GM12801 (cell line): Measurements from ENCODE around the gene MOSPD3.

Experiments
- TF ChIP-seq, protein P1 (sequence below): IDR thresholded peaks from one replicate; pipeline ENCODE4 v1.5.1; 2011; ENCODE audit warnings: control low read depth; ENCODE audit not compliant: insufficient read length; ENCODE audit errors: extremely low read depth

Gene MOSPD3

DNA sequence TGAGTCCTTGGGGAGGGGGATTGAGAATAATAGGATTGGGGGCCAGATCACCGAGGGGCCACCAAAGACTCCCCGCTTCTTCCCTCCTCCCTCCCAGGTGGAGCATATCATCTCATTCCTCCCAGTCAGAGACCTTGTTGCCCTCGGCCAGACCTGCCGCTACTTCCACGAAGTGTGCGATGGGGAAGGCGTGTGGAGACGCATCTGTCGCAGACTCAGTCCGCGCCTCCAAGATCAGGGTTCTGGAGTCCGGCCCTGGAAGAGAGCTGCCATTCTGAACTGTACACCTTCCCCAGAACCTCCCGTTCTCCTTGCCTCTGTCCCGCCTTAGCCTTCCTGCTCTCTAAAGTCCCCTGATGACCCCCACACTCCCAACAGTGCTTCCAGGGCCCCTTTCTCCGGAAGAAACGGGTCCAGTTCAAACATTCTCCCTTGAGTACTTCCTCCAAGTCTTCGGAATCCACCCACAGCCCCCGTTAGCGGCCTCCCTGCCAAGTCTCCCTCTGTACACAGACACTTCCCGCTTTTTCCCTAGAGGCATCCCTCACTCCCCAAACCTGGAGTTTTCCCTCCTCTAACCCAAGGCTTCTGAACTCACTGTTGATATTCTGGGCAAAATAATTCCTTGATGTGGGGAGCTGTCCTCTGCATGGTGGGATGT is 22.1 kb upstream of the MOSPD3 start:
- TF ChIP-seq, protein P1, sequence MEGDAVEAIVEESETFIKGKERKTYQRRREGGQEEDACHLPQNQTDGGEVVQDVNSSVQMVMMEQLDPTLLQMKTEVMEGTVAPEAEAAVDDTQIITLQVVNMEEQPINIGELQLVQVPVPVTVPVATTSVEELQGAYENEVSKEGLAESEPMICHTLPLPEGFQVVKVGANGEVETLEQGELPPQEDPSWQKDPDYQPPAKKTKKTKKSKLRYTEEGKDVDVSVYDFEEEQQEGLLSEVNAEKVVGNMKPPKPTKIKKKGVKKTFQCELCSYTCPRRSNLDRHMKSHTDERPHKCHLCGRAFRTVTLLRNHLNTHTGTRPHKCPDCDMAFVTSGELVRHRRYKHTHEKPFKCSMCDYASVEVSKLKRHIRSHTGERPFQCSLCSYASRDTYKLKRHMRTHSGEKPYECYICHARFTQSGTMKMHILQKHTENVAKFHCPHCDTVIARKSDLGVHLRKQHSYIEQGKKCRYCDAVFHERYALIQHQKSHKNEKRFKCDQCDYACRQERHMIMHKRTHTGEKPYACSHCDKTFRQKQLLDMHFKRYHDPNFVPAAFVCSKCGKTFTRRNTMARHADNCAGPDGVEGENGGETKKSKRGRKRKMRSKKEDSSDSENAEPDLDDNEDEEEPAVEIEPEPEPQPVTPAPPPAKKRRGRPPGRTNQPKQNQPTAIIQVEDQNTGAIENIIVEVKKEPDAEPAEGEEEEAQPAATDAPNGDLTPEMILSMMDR, result no peak

DNA sequence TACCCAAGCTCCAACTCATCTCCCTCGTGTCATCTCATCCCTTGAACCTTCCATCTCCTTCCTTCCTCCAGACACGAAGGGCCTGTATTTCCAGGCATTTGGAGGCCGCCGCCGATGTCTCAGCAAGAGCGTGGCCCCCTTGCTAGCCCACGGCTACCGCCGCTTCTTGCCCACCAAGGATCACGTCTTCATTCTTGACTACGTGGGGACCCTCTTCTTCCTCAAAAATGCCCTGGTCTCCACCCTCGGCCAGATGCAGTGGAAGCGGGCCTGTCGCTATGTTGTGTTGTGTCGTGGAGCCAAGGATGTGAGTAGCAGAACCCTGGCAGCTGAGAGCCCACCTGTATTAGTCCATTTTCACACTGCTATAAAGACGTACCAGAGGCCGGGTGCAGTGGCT is 20.7 kb upstream of the MOSPD3 start:
- TF ChIP-seq, protein P1, result no peak

DNA sequence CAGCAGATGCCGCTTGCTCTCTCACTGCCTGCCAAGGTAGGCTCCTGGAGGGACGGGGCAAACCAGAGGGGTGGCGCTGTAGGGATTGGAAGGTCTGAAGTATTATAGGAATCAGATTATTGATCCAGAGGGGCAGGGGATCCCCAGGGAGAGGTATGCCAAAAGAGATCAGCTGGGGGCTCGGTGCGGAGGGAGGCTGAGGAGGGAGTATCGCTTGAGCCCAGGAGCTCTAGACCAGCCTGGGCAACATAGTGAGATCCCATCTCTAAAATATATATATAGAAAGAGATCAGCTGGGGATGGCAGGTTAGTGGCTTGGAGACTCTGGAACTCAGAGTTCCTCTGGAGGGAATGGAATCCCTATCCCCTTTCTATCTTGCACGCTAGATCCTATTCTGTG is 17.2 kb upstream of the MOSPD3 start:
- TF ChIP-seq, protein P1, result no peak

DNA sequence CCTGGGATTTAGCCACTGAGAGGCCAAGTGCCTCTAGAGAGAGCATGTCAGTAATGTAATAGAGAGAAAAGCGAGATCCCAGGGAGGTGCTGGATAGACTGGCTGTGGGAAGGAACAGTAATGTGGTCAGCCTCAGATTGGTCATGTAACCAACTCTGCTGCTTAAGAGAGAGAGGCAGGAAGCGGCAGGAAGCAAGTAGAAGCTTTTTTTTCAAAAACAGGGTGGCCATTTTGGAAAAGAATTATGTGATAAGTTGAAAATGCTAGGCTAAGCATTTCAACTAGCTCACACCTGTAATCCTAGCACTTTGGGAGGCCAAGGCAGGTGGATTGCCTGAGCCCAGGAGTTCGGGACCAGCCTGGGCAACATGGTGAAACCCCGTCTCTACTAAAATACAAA is 13.9 kb upstream of the MOSPD3 start:
- TF ChIP-seq, protein P1, result no peak

DNA sequence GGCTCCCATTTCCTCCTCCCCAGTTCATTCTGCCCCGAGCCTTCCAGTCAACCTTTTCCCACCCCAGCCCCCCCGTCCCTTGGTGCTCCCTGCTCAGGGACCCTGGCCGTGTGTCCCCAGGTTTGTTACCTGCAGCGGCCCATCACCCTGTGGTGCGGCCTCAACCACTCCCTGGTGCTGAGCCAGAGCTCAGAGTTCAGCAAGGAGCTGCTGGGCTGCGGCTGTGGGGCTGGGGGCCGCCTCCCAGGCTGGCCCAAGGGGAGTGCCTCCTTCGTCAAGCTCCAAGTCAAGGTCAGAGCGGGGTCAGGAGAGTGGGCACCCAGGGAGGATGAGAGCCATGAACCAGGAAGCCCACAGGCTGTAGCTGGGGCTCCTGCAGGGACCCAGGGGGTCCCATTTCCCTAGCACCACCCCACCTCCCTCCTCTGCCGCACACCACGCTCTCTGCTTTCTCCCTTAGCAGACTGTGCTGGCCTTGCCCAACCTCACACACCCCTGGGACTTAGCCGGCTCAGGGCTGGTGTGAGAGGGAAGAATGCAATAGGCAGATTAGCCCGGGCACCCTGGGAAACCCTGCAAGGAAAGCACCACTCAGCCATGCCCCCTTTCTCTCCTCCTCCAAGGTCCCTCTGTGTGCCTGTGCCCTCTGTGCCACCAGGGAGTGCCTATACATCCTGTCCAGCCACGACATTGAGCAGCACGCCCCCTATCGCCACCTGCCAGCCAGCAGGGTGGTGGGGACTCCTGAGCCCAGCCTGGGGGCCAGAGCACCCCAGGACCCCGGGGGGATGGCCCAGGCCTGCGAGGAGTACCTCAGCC is 12.2 kb upstream of the MOSPD3 start:
- TF ChIP-seq, protein P1, result no peak

DNA sequence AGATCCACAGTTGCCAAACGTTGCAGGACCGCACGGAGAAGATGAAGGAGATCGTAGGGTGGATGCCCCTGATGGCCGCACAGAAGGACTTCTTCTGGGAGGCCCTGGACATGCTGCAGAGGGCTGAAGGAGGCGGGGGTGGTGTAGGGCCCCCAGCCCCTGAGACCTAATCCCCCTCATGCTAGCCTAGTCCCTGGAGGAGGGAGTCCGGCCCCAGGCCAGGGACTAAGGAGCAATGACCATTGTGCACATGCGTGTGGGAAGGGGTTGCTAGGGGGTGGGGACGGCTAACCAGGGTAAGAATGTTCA is 11.7 kb upstream of the MOSPD3 start:
- TF ChIP-seq, protein P1, result no peak

DNA sequence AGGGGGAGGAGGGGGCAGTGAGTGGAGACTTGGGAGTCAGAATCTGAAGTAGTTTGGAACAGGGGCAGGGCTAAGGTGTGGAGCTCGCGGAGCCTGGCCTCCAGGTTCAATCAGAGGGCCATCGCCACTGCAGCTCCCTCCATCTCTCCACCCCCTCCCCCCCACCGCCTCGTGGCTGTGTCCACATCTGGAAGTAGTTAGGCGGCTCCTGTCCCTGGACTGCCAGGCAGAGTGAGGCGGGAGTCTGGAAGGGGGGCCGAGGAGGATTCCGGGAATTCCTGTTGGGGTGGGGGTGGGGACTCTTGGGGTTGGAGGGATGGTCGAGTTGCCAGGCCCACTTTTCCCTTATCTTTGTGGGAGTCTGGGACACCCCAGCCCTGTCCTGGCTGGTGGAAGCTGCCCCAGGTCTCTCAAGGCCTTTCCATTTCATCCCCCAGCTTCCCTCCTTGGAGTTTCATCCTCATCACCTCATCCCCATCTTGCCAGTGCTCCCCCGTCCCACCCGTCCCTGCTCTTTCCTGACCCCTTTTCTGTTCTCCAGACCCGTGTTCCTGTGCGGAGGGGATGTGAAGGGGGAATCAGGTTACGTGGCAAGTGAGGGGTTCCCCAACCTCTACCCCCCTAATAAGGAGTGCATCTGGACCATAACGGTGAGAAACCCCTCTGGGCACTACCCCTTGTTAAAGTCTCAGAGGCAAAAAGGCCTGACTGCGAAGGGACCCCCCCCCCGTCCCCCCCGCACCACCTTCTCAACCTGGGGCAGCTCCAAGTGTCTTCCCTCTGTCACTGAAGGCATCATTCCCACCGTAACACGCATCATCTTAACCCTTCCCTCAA is 9.2 kb upstream of the MOSPD3 start:
- TF ChIP-seq, protein P1, result no peak
